Parathyroid adenoma (tissue), 2 donors: ENCODE measurements around the gene ENAM.
"Not testable (repeated sequence)": the region's sequence is repeated elsewhere in the genome, so short reads cannot be mapped to it uniquely, and the experiment has no call there.

Source experiments
- H2AFZ ChIP-seq: fragments of 300-600 bp; sonication (generic); one replicate; pipeline ENCODE4 v1.7.0; 2017; ENCODE audit warnings: antibody characterized with exemption, mild to moderate bottlenecking
- H3K27ac ChIP-seq: fragments of 300-600 bp; sonication (generic); one replicate; pipeline ENCODE4 v1.7.0; 2017
- H3K27me3 ChIP-seq: fragments of 300-600 bp; sonication (generic); one replicate; pipeline ENCODE4 v1.7.0; 2017; ENCODE audit warnings: low read length; ENCODE audit not compliant: control insufficient read depth, insufficient read depth
- H3K36me3 ChIP-seq: fragments of 300-600 bp; sonication (generic); one replicate; pipeline ENCODE4 v1.7.0; 2017; ENCODE audit warnings: low read length; ENCODE audit not compliant: control insufficient read depth, insufficient read depth
- H3K4me1 ChIP-seq: fragments of 300-600 bp; sonication (generic); one replicate; pipeline ENCODE4 v1.7.0; 2017; ENCODE audit warnings: control low read depth
- H3K4me2 ChIP-seq: fragments of 300-600 bp; sonication (generic); one replicate; pipeline ENCODE4 v1.7.0; 2017; ENCODE audit warnings: low read length
- H3K4me3 ChIP-seq: fragments of 300-600 bp; sonication (generic); one replicate; pipeline ENCODE4 v1.7.0; 2017; ENCODE audit warnings: low read depth, low read length
- H3K79me2 ChIP-seq: fragments of 300-600 bp; sonication (generic); one replicate; pipeline ENCODE4 v1.7.0; 2017; ENCODE audit warnings: control low read depth
- H3K9ac ChIP-seq: fragments of 300-600 bp; sonication (generic); one replicate; pipeline ENCODE4 v1.7.0; 2017; ENCODE audit warnings: mild to moderate bottlenecking
- H3K9me3 ChIP-seq: fragments of 300-600 bp; sonication (generic); one replicate; pipeline ENCODE4 v1.7.0; 2017; ENCODE audit warnings: low read length; ENCODE audit not compliant: control insufficient read depth
- CTCF ChIP-seq: fragments of 300-600 bp; sonication (generic); IDR thresholded peaks from one replicate; pipeline ENCODE4 v1.7.0; 2017; ENCODE audit warnings: antibody characterized with exemption, mild to moderate bottlenecking
- donor health status: primary hyperparathyroidism.

ENAM gene

DNA sequence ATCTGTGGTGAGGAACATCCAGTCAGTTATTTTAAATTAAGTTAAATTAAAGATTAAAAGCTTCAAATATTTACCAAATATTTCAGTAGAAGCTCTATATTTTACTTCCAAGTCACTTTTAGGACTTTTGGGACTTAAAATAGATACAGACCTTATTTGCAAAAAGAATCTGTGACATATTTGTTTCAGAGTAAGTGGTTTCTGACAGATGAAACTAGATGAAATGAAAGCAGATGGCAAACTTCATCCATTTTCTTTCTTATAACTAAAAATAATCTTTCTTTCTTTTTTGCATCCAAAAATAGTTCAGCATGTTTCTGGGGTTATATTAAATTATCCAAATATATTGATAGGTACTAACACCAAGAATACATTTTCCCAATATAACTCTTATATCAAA, 53.2 kb downstream of the ENAM start:
- Histone ChIP-seq H3K79me2 (no peaks in the 10 kb centered on the region), H3K4me3 (no peak overlapping the region), H3K27ac (no peak overlapping the region), H3K27me3 (no peaks in the 10 kb centered on the region), H2AFZ (no peak overlapping the region), H3K9me3 (no peaks in the 10 kb centered on the region), H3K36me3 (no peaks in the 10 kb centered on the region), H3K4me2 (no peak overlapping the region), H3K9ac (no peak overlapping the region), H3K4me1 (no peaks in the 10 kb centered on the region)
- TF ChIP-seq CTCF: no peak

- not testable (repeated sequence) for H3K4me3 ChIP-seq, H3K9ac ChIP-seq, H3K4me1 ChIP-seq, H3K79me2 ChIP-seq, H3K27me3 ChIP-seq, H3K36me3 ChIP-seq, H3K4me2 ChIP-seq, H2AFZ ChIP-seq, H3K27ac ChIP-seq, H3K9me3 ChIP-seq
These were observed 53.6 kb downstream of the ENAM start for GRCh38 chr4:70682142-70682541.

- Histone ChIP-seq H3K79me2 (no peaks in the 10 kb centered on the region), H3K9me3 (no peaks in the 10 kb centered on the region), H3K4me1 (no peaks in the 10 kb centered on the region), H3K9ac (no peak overlapping the region), H3K27ac (peak overlapping the region; percentile 95), H3K4me2 (peak overlapping the region; percentile 97), H3K4me3 (peak overlapping the region; percentile 92), H3K27me3 (no peaks in the 10 kb centered on the region), H2AFZ (peak overlapping the region; percentile 99), H3K36me3 (no peaks in the 10 kb centered on the region)
- no peak for TF ChIP-seq CTCF
These were observed 58.8 kb downstream of the ENAM start for GRCh38 chr4:70687392-70687791.

DNA sequence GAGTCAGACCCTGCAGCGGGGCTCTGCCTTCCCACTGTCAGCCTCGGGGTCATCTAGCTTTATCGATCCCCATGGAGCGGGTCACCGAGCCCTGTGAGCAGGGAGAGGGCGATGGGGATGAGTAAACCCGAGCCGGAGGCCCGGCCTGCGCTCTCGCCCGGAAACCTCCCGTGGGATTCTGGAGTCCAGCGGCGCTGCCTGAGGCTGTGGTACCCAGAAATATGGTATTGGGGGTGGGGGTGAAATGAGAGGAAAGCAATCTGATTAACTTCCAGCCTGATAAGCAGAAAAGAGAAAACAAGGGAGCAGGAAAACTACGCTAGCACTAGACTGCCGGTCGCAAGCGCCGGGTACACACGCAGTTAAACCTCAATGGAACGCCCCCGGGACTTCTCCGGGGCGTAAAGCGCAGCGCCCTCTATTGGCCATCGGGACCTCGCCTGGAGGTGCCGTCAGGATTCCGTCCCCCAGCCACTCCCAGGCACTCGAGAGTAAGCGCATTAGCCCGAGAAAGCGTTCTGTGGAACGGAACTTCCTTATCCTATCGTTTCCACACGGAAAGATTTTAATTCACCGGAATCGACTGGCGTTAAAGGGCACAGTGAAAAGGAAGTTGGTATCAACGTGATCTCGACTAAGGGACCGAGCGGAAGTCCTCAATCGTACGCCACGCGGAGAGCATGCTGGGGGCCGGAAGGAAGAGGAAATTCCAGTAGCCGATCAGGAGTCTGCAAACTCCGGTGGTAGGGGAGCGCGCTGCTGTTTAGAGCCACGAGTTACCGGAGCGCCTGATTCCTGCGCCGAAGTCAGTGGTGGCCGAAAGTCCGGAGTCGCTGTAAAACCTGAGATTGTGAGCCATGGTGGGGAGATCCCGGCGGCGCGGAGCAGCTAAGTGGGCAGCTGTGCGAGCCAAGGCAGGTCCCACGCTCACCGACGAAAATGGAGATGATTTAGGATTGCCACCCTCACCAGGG, 59.6 kb downstream of the ENAM start, which contains the start of gene UTP3:
Gene UTP3, plus strand, starts transcription at position 712 of the 974 bp plus-strand sequence. Its CDS starts 146 bp downstream, at position 858.
- H3K79me2 ChIP-seq: no peaks in the 10 kb centered on the region
- H3K27ac ChIP-seq: peak within 1 kb of the TSS; percentile 95
- peak within 1 kb of the TSS; percentile 92 for H3K4me3 ChIP-seq
- no peaks in the 10 kb centered on the region for H3K27me3 ChIP-seq
- H3K4me1 ChIP-seq: no peaks in the 10 kb centered on the region
- H3K9me3 ChIP-seq: no peaks in the 10 kb centered on the region
- peak; percentile 91 for TF ChIP-seq CTCF
- no peaks in the 10 kb centered on the region for H3K36me3 ChIP-seq
- peak within 1 kb of the TSS; percentile 99 for H2AFZ ChIP-seq
- no peak within 1 kb of the TSS for H3K9ac ChIP-seq
- H3K4me2 ChIP-seq: peak within 1 kb of the TSS; percentile 97

DNA sequence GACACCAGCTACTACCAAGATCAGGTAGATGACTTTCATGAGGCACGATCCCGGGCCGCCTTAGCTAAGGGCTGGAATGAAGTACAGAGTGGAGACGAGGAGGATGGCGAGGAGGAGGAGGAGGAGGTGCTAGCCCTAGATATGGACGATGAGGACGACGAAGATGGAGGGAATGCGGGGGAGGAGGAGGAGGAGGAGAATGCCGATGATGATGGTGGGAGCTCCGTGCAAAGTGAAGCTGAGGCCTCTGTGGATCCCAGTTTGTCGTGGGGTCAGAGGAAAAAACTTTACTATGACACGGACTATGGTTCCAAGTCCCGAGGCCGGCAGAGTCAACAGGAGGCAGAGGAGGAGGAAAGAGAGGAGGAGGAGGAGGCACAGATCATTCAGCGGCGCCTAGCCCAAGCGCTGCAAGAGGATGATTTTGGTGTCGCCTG, 60.3 kb downstream of the ENAM start:
- H3K4me2 ChIP-seq: peak overlapping the region; percentile 89
- no peaks in the 10 kb centered on the region for H3K4me1 ChIP-seq
- H3K36me3 ChIP-seq: no peaks in the 10 kb centered on the region
- H3K4me3 ChIP-seq: peak overlapping the region; percentile 92
- H3K9ac ChIP-seq: no peak overlapping the region
- H3K27me3 ChIP-seq: no peaks in the 10 kb centered on the region
- no peak for TF ChIP-seq CTCF
- peak overlapping the region; percentile 95 for H3K27ac ChIP-seq
- H3K79me2 ChIP-seq: no peaks in the 10 kb centered on the region
- peak overlapping the region; percentile 99 for H2AFZ ChIP-seq
- H3K9me3 ChIP-seq: no peaks in the 10 kb centered on the region
